Upper lobe of left lung (tissue), 4 donors: ENCODE results near the gene ZKSCAN2.

Experiments
- EP300 ChIP-seq, 4 donors: sonication (generic); formaldehyde crosslinking; IDR thresholded peaks; one replicate each; pipeline ENCODE4 v1.5.1; 2017; ENCODE audit warnings: antibody characterized with exemption in 4 of 4, control low read depth in 2 of 4
- POLR2A ChIP-seq, 4 donors: fragments of 450-650 bp; IDR thresholded peaks; one replicate each; pipeline ENCODE4 v1.5.1; 2016 to 2017; ENCODE audit warnings: antibody characterized with exemption in 4 of 4, mild to moderate bottlenecking in 2 of 4
- TF ChIP-seq, protein P1 (sequence below), 6 experiments: fragments of 450-650 bp in 4 of 6; fragments of 200-600 bp in 2 of 6; sonication (generic) in 2 of 6; IDR thresholded peaks; one replicate each; pipeline ENCODE4 v1.5.1; 2016 to 2019; ENCODE audit warnings: antibody characterized with exemption in 6 of 6

DNA sequence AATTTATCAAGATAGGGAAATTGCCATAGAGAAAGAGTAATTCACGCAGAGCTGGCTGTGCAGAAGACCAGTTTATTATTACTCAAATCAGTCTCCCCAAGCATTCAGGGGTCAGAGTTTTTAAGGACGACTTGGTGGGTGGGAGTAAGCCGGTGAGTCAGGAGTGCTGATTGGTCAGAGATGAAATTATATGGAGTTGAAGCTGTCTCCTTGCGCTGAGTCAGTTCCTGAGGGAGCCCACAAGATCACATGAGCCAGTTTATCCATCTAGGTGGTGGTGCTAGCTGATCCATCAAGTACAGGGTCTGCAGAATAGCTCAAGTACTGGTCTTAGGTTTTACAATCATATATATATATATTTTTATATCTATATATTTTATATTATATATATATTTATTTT lies 46.9 kb downstream of the ZKSCAN2 start:
- TF ChIP-seq, protein P1, sequence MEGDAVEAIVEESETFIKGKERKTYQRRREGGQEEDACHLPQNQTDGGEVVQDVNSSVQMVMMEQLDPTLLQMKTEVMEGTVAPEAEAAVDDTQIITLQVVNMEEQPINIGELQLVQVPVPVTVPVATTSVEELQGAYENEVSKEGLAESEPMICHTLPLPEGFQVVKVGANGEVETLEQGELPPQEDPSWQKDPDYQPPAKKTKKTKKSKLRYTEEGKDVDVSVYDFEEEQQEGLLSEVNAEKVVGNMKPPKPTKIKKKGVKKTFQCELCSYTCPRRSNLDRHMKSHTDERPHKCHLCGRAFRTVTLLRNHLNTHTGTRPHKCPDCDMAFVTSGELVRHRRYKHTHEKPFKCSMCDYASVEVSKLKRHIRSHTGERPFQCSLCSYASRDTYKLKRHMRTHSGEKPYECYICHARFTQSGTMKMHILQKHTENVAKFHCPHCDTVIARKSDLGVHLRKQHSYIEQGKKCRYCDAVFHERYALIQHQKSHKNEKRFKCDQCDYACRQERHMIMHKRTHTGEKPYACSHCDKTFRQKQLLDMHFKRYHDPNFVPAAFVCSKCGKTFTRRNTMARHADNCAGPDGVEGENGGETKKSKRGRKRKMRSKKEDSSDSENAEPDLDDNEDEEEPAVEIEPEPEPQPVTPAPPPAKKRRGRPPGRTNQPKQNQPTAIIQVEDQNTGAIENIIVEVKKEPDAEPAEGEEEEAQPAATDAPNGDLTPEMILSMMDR (IDR thresholded peaks at IDR 0.05), result no peak
- TF ChIP-seq POLR2A (IDR thresholded peaks at IDR 0.05) (no peak), EP300 (IDR thresholded peaks at IDR 0.05) (no peak)
